Colonic mucosa (tissue), 4 donors: ENCODE results near the gene DNM1. TPM values are rescaled to one million over a fixed set of nuclear protein-coding genes. Genes with fewer than 3 reads are reported as not detected.

ENCODE experiments used
- DNase-seq: peaks from one replicate; pipeline ENCODE4 v3.0.0-alpha.2; 2020
- H3K27ac ChIP-seq: fragments of 200-600 bp; one replicate; pipeline ENCODE4 v1.8.0; 2021
- H3K27me3 ChIP-seq: fragments of 200-600 bp; one replicate; pipeline ENCODE4 v1.8.0; 2021
- H3K36me3 ChIP-seq: fragments of 200-600 bp; one replicate; pipeline ENCODE4 v1.8.0; 2021
- H3K4me1 ChIP-seq: fragments of 200-600 bp; one replicate; pipeline ENCODE4 v1.8.0; 2021; ENCODE audit warnings: mild to moderate bottlenecking
- H3K4me3 ChIP-seq: fragments of 200-600 bp; one replicate; pipeline ENCODE4 v1.8.0; 2021
- H3K9ac ChIP-seq, 2 donors: one replicate each; pipeline ENCODE4 v1.7.0; 2013; ENCODE audit warnings: control low read depth in 2 of 2, low read depth in 2 of 2, low read length in 2 of 2
- H3K9me3 ChIP-seq: fragments of 200-600 bp; one replicate; pipeline ENCODE4 v1.8.0; 2021
- CTCF ChIP-seq: fragments of 200-600 bp; IDR thresholded peaks from one replicate; pipeline ENCODE4 v1.8.0; 2022; ENCODE audit warnings: antibody characterized with exemption, mild to moderate bottlenecking
- intact Hi-C: fragments of 100-400 bp; cut with DNase I; formaldehyde crosslinking; loops from one replicate; pipeline ENCODE4 v1.14.1; 2022
- total RNA-seq, 2 donors: library from RNA; stranded (reverse); fragmentation: NEBNext Ultra II Directional in 1 of 2; extraction: Animal tissue kit (Norgen Biotek cat#: 25700) in 1 of 2; gene quantifications; one replicate each; pipeline ENCODE4 v1.2.1, GENCODE V29; 2021
- donor health status: healthy.
- donor health status: DM: no; HTN: no; CAD: no.
- donor health status: DM: no; HTN: no; CAD: no.

DNM1 gene
- total RNA-seq, 2 donors from 2014 or later = 2.5 to 6.8 TPM

GRCh38 chr9:128213746-128214497, 10.7 kb downstream of the DNM1 start:
- Histone ChIP-seq H3K27ac (no peak overlapping the region), H3K27me3 (no peaks in the 10 kb centered on the region), H3K9ac (no peak overlapping the region), H3K4me3 (no peak overlapping the region), H3K9me3 (no peaks in the 10 kb centered on the region), H3K4me1 (peaks cover 5% of the 10 kb centered on the region), H3K36me3 (no peaks in the 10 kb centered on the region)
- no peak for TF ChIP-seq CTCF
- no peak for DNase-seq
- intact Hi-C loops = no loop called here

DNA sequence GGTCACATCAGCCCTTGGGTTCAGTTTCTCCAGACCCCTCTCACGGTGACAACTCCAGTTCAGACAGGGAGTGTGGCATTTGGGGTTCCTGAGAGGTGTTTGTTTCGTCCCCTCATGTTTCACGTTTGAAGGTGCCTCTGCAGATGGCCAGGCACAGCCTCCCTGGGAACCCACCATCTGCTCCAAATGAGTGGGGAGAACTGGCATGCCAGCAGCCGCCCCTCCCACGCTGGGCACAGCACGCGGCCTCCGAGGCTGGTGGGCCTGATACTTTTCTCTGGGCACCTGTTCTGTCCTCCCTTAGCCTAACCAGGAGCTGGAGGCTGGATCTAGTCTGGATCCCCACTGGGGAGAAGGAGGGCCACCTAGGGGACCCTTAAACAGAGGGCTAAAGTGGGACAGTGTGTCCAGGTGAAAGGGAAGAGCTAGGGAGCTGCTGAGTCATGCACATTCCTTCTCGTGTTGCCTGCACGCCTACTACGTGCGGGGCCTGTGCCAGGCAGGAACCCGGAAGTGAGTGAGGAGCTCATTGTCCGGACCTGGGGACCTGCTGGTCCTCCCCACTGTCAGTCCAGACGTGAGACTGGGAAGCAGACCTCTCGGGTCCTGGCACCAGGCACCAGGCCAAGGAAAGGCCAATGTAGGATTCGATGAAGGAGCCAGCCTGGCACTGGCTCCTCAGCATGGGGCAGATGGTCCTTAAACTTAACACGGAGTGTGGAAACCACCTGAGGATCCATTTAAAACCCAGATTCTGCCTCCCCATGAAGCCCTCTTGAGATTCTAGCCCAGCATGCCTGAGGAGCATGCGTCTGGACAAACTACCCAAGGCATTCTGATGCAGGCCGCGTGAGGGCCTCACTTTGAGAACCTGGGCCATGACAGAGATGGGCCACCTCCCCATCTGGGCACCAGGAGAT, 11.7 kb downstream of the DNM1 start:
- Histone ChIP-seq H3K36me3 (no peaks in the 10 kb centered on the region), H3K27ac (peak overlapping the region; percentile 27), H3K4me1 (peaks cover 5% of the 10 kb centered on the region)

GRCh38 chr9:128215491-128216409, 12.6 kb downstream of the DNM1 start:
- H3K36me3 ChIP-seq = no peaks in the 10 kb centered on the region
- H3K9me3 ChIP-seq = no peaks in the 10 kb centered on the region
- TF ChIP-seq CTCF = no peak
- H3K9ac ChIP-seq = peak overlapping the region in 1 of 2 donors; percentile 4
- H3K4me1 ChIP-seq = peaks cover 5% of the 10 kb centered on the region
- intact Hi-C loops = no loop called here
- no peak for DNase-seq
- H3K4me3 ChIP-seq = no peak overlapping the region
- H3K27me3 ChIP-seq = no peaks in the 10 kb centered on the region
- peak overlapping the region; percentile 27 for H3K27ac ChIP-seq

More for the DNA sequence above, 11.7 kb downstream of the DNM1 start:
- Histone ChIP-seq H3K9me3 (no peaks in the 10 kb centered on the region), H3K27me3 (no peaks in the 10 kb centered on the region), H3K4me3 (no peak overlapping the region), H3K9ac (peak overlapping the region; percentile 4 to 40)
- no peak for TF ChIP-seq CTCF
- intact Hi-C loops = no loop called here
- DNase-seq = no peak

- intact Hi-C loops = no loop called here
- Histone ChIP-seq H3K27me3 (no peaks in the 10 kb centered on the region), H3K36me3 (no peaks in the 10 kb centered on the region), H3K4me3 (no peak overlapping the region), H3K27ac (no peak overlapping the region), H3K4me1 (peaks cover 5% of the 10 kb centered on the region), H3K9ac (no peak overlapping the region), H3K9me3 (no peaks in the 10 kb centered on the region)
- no peak for DNase-seq
- no peak for TF ChIP-seq CTCF
Measured at GRCh38 chr9:128216781-128217553, 13.8 kb downstream of the DNM1 start.
